NB4 (cell line): ENCODE data around the gene CERS2.

Experiments used
- DNase-seq: peaks from one replicate; pipeline ENCODE4 v3.0.0; 2010; ENCODE audit warnings: low read depth
- H3K4me3 ChIP-seq: one replicate; pipeline ENCODE4 v1.5.1; 2011; ENCODE audit warnings: mild to moderate bottlenecking, low read depth, low read length, moderate library complexity
- CTCF ChIP-seq: IDR thresholded peaks from one replicate; pipeline ENCODE4 v1.5.1; 2012; ENCODE audit warnings: low read depth, low read length
- MAX ChIP-seq: IDR thresholded peaks from 2 replicates; pipeline ENCODE4 v1.6.1; 2011; ENCODE audit warnings: low read depth, low read length
- MYC ChIP-seq: IDR thresholded peaks from 2 replicates; pipeline ENCODE4 v1.6.1; 2011; ENCODE audit warnings: low read depth, low read length
- POLR2A ChIP-seq: IDR thresholded peaks from 2 replicates; pipeline ENCODE4 v1.6.1; 2011; ENCODE audit warnings: mild to moderate bottlenecking; ENCODE audit not compliant: insufficient read length; ENCODE audit errors: extremely low read depth

Gene CERS2

GRCh38 chr1:150999926-151000325 lies 25.3 kb upstream of the CERS2 start:
- no peak for DNase-seq
- TF ChIP-seq MAX: no peak
- TF ChIP-seq POLR2A: no peak
- TF ChIP-seq CTCF: no peak
- H3K4me3 ChIP-seq: no peak overlapping the region

- TF ChIP-seq CTCF (no peak), MYC (no peak), MAX (no peak)
- no peak overlapping the region for H3K4me3 ChIP-seq
- no peak for DNase-seq
Observed at GRCh38 chr1:150999051-150999674, 24.5 kb upstream of the CERS2 start.

GRCh38 chr1:150997949-150998348 lies 23.3 kb upstream of the CERS2 start:
- TF ChIP-seq MAX (no peak), CTCF (no peak)
- no peak for DNase-seq
- no peak overlapping the region for H3K4me3 ChIP-seq

- H3K4me3 ChIP-seq: no peak overlapping the region
- TF ChIP-seq CTCF: no peak
- no peak for TF ChIP-seq MYC
- TF ChIP-seq POLR2A: no peak
- TF ChIP-seq MAX: no peak
- DNase-seq: no peak
Observed at GRCh38 chr1:150997126-150997872, 22.7 kb upstream of the CERS2 start.

- H3K4me3 ChIP-seq: no peak overlapping the region
- DNase-seq: no peak
- TF ChIP-seq CTCF (peak; percentile 62), POLR2A (no peak)
Observed at GRCh38 chr1:150995896-150996295, 21.3 kb upstream of the CERS2 start.

- TF ChIP-seq MAX: no peak
- TF ChIP-seq POLR2A: no peak
- TF ChIP-seq MYC: no peak
- no peak for TF ChIP-seq CTCF
- no peak for DNase-seq
- H3K4me3 ChIP-seq: no peak overlapping the region
Observed at GRCh38 chr1:150995460-150995859, 20.8 kb upstream of the CERS2 start.
